B cell (primary cell): ENCODE data around the gene BIRC2. TPM values are rescaled to one million over a fixed set of nuclear protein-coding genes. Genes with fewer than 3 reads are reported as not detected.

Source experiments
- ATAC-seq: fragments of 200-7000 bp; cut with Tn5 transposase; one replicate; pipeline ENCODE4 v1.10.0; 2021; ENCODE audit warnings: low read depth, mild to moderate bottlenecking, moderate number of reproducible peaks, moderate library complexity
- CTCF ChIA-PET: fragments of 350-600 bp; sonication (Branson Sonifier 250); formaldehyde crosslinking; loops from one replicate; lab custom pipeline; 2021; ENCODE audit warnings: antibody characterized with exemption, inconsistent platforms; lab: Charles Lee
- POLR2A ChIA-PET: fragments of 350-600 bp; sonication (Branson Sonifier 250); formaldehyde crosslinking; loops from one replicate; lab custom pipeline; 2021; ENCODE audit warnings: antibody characterized with exemption; lab: Charles Lee
- DNase-seq: peaks from one replicate; pipeline ENCODE4 v3.0.0; 2013
- H2AFZ ChIP-seq: 2 replicates; pipeline ENCODE4 v1.6.1; 2012; ENCODE audit warnings: mild to moderate bottlenecking, low read depth, low read length; ENCODE audit not compliant: insufficient read depth, poor library complexity, severe bottlenecking
- H3K27ac ChIP-seq, 2 donors: 1 replicate in 1 of 2; 2 replicates in 1 of 2; pipeline ENCODE4 v1.5.1; 2012 to 2013; ENCODE audit warnings: low read length in 2 of 2, mild to moderate bottlenecking in 2 of 2, moderate library complexity in 1 of 2
- H3K27me3 ChIP-seq, 4 experiments: fragments of 200-600 bp in 1 of 4; sonication (generic) in 1 of 4; replicated peaks in 1 of 4; 1 replicate in 2 of 4; 2 replicates in 2 of 4; pipeline versions ENCODE4 v1.6.1 to v1.7.0; 2013 to 2016; ENCODE audit warnings: low read length in 3 of 4, mild to moderate bottlenecking in 2 of 4, mixed read lengths in 1 of 4, moderate library complexity in 1 of 4; ENCODE audit not compliant: insufficient read depth in 4 of 4, control insufficient read depth in 3 of 4; ENCODE audit errors: control extremely low read depth in 1 of 4
- H3K36me3 ChIP-seq, 2 experiments: replicated peaks in 1 of 2; 1 replicate in 1 of 2; 2 replicates in 1 of 2; pipeline versions ENCODE4 v1.6.1 to v1.7.1; 2013; ENCODE audit warnings: low read length in 1 of 2; ENCODE audit not compliant: insufficient read depth in 2 of 2, control insufficient read depth in 1 of 2; ENCODE audit errors: control extremely low read depth in 1 of 2, extremely low read depth in 1 of 2
- H3K4me1 ChIP-seq, 2 donors: fragments of 200-600 bp in 1 of 2; sonication (generic) in 1 of 2; 1 replicate in 1 of 2; 2 replicates in 1 of 2; pipeline versions ENCODE4 v1.5.1 to v1.6.1; 2013 to 2017; ENCODE audit warnings: low read length in 2 of 2; ENCODE audit not compliant: control insufficient read depth in 2 of 2, insufficient read depth in 2 of 2
- H3K4me2 ChIP-seq: replicated peaks from 2 replicates; pipeline ENCODE3; 2012; ENCODE audit warnings: mild to moderate bottlenecking, low read depth, low read length; ENCODE audit not compliant: poor library complexity, severe bottlenecking
- H3K4me3 ChIP-seq, 5 experiments: fragments of 200-600 bp in 1 of 5; sonication (generic) in 1 of 5; 1 replicate in 3 of 5; 2 replicates in 2 of 5; pipeline versions ENCODE4 v1.5.1 to v1.7.0; 2011 to 2016; ENCODE audit warnings: low read length in 4 of 5, mild to moderate bottlenecking in 4 of 5, low read depth in 2 of 5, control low read depth in 1 of 5, moderate library complexity in 1 of 5; ENCODE audit not compliant: insufficient read depth in 1 of 5; ENCODE audit errors: control extremely low read depth in 1 of 5, extremely low read depth in 1 of 5
- H3K79me2 ChIP-seq: fragments of 200-600 bp; sonication (generic); one replicate; pipeline ENCODE4 v1.6.0; 2016; ENCODE audit warnings: low read length; ENCODE audit not compliant: control insufficient read depth, insufficient read depth
- H3K9ac ChIP-seq: fragments of 200-600 bp; sonication (generic); 2 replicates; pipeline ENCODE4 v1.6.1; 2017; ENCODE audit warnings: mild to moderate bottlenecking, low read length, moderate library complexity
- H3K9me3 ChIP-seq, 3 donors: one replicate each; pipeline versions ENCODE4 v1.6.1 to v1.7.1; 2013; ENCODE audit warnings: low read length in 2 of 3; ENCODE audit not compliant: control insufficient read depth in 2 of 3, insufficient read depth in 1 of 3; ENCODE audit errors: control extremely low read depth in 1 of 3
- H4K20me1 ChIP-seq: 2 replicates; pipeline ENCODE4 v1.6.0; 2012; ENCODE audit warnings: mild to moderate bottlenecking, low read length; ENCODE audit not compliant: insufficient read depth, control insufficient read depth, poor library complexity, severe bottlenecking
- H3K27ac Mint-ChIP-seq: one replicate; pipeline ENCODE4 v1.8.0; 2021; ENCODE audit warnings: mixed read lengths
- H3K27me3 Mint-ChIP-seq: one replicate; pipeline ENCODE4 v1.8.0; 2021; ENCODE audit warnings: mixed read lengths
- H3K4me1 Mint-ChIP-seq: one replicate; pipeline ENCODE4 v1.8.0; 2021; ENCODE audit warnings: mixed read lengths
- H3K4me3 Mint-ChIP-seq: one replicate; pipeline ENCODE4 v1.8.0; 2021; ENCODE audit warnings: mixed read lengths
- H3K9me3 Mint-ChIP-seq: one replicate; pipeline ENCODE4 v1.8.0; 2022; ENCODE audit warnings: mixed read lengths; ENCODE audit not compliant: insufficient read depth
- EZH2 ChIP-seq: IDR thresholded peaks from 2 replicates; pipeline ENCODE4 v1.6.1; 2012; ENCODE audit warnings: borderline replicate concordance, low read depth, mild to moderate bottlenecking, moderate library complexity, low read length; ENCODE audit not compliant: insufficient read depth, poor library complexity, severe bottlenecking
- WGBS: methylation state at CpG from one replicate; pipeline ENCODE4 v1.1.5; 2013; ENCODE audit warnings: missing lambda C conversion rate; ENCODE audit not compliant: insufficient coverage; 5-methylcytosine and 5-hydroxymethylcytosine counted together
- intact Hi-C: fragments of 100-400 bp; cut with micrococcal nuclease; formaldehyde crosslinking; loops from one replicate; pipeline ENCODE4 v1.10.0; 2022
- polyA plus RNA-seq: library from polyadenylated mRNA; depleted of rRNA; stranded (reverse); fragments of >200 nt; gene quantifications from 2 replicates; pipeline ENCODE4 v1.2.3, GENCODE V29; 2012
- total RNA-seq, 2 donors: library from RNA; stranded (reverse); fragments of 120-200 nt in 1 of 2; gene quantifications; 1 replicate in 1 of 2; 2 replicates in 1 of 2; pipeline versions ENCODE4 v1.2.3 to v1.2.4, GENCODE V29; 2013 to 2022
- TF ChIP-seq, protein P1 (sequence below): fragments of 200-600 bp; IDR thresholded peaks from one replicate; pipeline ENCODE4 v1.8.0; 2022; ENCODE audit warnings: antibody characterized with exemption, mild to moderate bottlenecking

The BIRC2 gene
- total and polyA plus RNA-seq, 2 donors (not counting 1 experiment from before 2014, with no cell fraction given): 20.1 to 51.0 TPM

DNA sequence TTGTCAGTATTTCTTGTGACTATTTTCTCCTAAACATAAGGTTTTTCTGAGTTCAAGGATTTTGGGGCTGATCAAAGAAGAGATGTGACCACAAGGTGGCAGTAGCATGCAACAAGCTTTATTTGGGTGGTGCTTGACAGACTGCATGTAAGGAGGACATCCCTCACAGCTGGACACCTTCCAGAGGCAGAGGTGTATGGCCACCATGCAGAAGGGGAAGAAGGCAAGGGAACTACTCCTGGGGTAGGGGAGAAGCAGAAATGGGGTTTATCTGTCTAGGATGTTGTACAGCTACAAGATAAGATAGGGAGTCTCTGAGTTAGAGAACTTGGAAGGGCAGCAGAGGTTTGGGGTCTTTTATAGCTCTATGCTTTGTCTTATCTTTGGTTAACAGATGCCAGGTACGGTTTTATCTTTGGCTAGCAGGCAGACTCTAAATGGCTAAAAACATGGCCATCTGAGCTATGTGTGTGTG is 5.1 kb upstream of the BIRC2 start:
- POLR2A ChIA-PET: interaction anchor here (0.5 to 1.7 kb wide), 4 partner anchors 9 to 48 kb away, joined by 3 to 6 read pairs (median 4); no protein-coding TSS in a partner anchor
- Histone ChIP-seq H3K9ac (no peak overlapping the region), H3K4me1 (peaks cover 14 to 16% of the 10 kb centered on the region in 2 donors), H3K27me3 (no peaks in the 10 kb centered on the region), H4K20me1 (peaks cover 6% of the 10 kb centered on the region), H3K27ac (peak overlapping the region; percentile 19 to 75), H3K36me3 (peaks cover 12 to 20% of the 10 kb centered on the region in 2 experiments), H3K4me2 (no peak overlapping the region), H3K79me2 (peaks cover 4% of the 10 kb centered on the region), H3K4me3 (no peak overlapping the region), H3K9me3 (no peaks in the 10 kb centered on the region), H2AFZ (no peak overlapping the region)
- intact Hi-C loops: loop anchor here (1.0 to 2.0 kb wide), 5 partner anchors 21 to 324 kb away; no protein-coding TSS in a partner anchor
- Mint-ChIP-seq H3K4me3 (no peak overlapping the region), H3K27me3 (no peaks in the 10 kb centered on the region), H3K27ac (peak overlapping the region; percentile 43), H3K4me1 (peaks cover 42% of the 10 kb centered on the region), H3K9me3 (no peaks in the 10 kb centered on the region)
- ATAC-seq (peak; percentile 48), DNase-seq (peak; percentile 84)
- CTCF ChIA-PET: interaction anchor here (0.7 to 13.3 kb wide), 50 partner anchors 8 to 324 kb away, joined by 3 to 295 read pairs (median 4); partner anchors contain the start of gene BIRC3
- WGBS: no CpG with 5 or more reads among the region's 1 CpG
- TF ChIP-seq EZH2: no peak
- TF ChIP-seq, protein P1, sequence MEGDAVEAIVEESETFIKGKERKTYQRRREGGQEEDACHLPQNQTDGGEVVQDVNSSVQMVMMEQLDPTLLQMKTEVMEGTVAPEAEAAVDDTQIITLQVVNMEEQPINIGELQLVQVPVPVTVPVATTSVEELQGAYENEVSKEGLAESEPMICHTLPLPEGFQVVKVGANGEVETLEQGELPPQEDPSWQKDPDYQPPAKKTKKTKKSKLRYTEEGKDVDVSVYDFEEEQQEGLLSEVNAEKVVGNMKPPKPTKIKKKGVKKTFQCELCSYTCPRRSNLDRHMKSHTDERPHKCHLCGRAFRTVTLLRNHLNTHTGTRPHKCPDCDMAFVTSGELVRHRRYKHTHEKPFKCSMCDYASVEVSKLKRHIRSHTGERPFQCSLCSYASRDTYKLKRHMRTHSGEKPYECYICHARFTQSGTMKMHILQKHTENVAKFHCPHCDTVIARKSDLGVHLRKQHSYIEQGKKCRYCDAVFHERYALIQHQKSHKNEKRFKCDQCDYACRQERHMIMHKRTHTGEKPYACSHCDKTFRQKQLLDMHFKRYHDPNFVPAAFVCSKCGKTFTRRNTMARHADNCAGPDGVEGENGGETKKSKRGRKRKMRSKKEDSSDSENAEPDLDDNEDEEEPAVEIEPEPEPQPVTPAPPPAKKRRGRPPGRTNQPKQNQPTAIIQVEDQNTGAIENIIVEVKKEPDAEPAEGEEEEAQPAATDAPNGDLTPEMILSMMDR: peak; percentile 80

DNA sequence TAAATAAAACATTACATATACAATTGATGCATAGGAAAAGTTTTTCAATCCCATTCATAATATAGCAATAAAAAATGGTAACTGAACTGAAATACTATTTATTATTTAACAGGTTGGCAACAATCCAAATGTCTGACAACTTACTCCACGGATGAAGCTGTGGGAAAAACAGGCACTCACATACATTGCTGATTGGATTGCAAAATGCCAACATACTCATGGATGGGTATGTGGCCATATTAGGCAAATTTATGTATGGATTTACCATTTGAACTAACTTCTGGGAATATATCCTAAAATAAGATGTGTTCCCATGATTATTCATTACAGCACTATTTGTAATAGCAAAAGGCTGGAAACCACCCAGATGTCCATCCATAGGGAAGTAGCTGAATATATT is 3.2 kb upstream of the BIRC2 start:
- Histone ChIP-seq H3K9me3 (no peaks in the 10 kb centered on the region), H2AFZ (no peak overlapping the region), H3K4me2 (no peak overlapping the region), H3K4me3 (no peak overlapping the region), H3K9ac (no peak overlapping the region), H3K27me3 (no peaks in the 10 kb centered on the region), H3K4me1 (peaks cover 19 to 24% of the 10 kb centered on the region in 2 donors), H3K27ac (peak overlapping the region in 1 of 2 donors; percentile 39), H4K20me1 (peaks cover 1% of the 10 kb centered on the region), H3K36me3 (peaks cover 0 to 1% of the 10 kb centered on the region in 2 experiments), H3K79me2 (peaks cover 17% of the 10 kb centered on the region)
- TF ChIP-seq EZH2: no peak
- peaks cover 42% of the 10 kb centered on the region for H3K4me1 Mint-ChIP-seq
- no peaks in the 10 kb centered on the region for H3K27me3 Mint-ChIP-seq
- no peak overlapping the region for H3K27ac Mint-ChIP-seq
- no peak overlapping the region for H3K4me3 Mint-ChIP-seq
- DNase-seq (no peak), ATAC-seq (no peak)
- no CpG with 5 or more reads among the region's 1 CpG for WGBS
- ChIA-PET CTCF (interaction anchor here (0.9 to 13.3 kb wide), 7 partner anchors 10 to 323 kb away, joined by 3 to 295 read pairs (median 9); partner anchors contain the start of gene BIRC3), POLR2A (interaction anchor here (1.0 kb wide), 1 partner anchor 50 kb away, joined by 3 read pairs; no protein-coding TSS in a partner anchor)
- H3K9me3 Mint-ChIP-seq: no peaks in the 10 kb centered on the region
- intact Hi-C loops: no loop called here
